GM13977 (cell line): ENCODE measurements around the gene LRCH3.

Source experiments
- DNase-seq: peaks from one replicate; pipeline ENCODE4 v3.0.0; 2012; ENCODE audit warnings: low spot score
- CTCF ChIP-seq: IDR thresholded peaks from 2 replicates; pipeline ENCODE4 v1.5.1; 2012; ENCODE audit warnings: mild to moderate bottlenecking, control low read depth; ENCODE audit not compliant: insufficient read depth; ENCODE audit errors: extremely low read depth, missing control alignments
- in situ Hi-C: fragments of 300-500 bp; cut with MboI; formaldehyde crosslinking; loops from one replicate; pipeline ENCODE4 v1.12.0; 2022; ENCODE audit warnings: low sequenced_read_pairs, low pct_unique_long_range_greater_than_20kb, mixed read lengths, inconsistent platforms; ENCODE audit not compliant: unreplicated experiment

Gene LRCH3

DNA sequence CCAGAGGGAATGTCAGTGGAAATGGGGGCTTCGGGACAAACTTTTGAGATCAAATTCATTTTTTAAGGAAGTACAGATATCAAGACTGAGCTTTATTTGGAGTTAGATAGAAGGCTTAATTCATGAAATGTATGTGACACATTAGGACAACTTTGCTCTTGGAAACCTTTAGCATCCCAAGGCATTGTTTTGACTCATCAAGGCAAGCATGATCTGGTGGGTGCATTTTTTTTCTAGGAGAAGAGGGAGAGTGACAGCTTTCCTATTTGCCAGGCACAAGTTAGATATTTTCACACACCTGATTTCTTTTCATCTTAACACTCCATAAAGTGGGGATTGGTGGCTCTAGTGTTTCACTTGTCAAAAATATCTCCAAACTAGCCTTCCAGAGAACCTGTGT, 97.5 kb downstream of the LRCH3 start:
- in situ Hi-C loops = no loop called here
- no peak for DNase-seq
- no peak for TF ChIP-seq CTCF

DNA sequence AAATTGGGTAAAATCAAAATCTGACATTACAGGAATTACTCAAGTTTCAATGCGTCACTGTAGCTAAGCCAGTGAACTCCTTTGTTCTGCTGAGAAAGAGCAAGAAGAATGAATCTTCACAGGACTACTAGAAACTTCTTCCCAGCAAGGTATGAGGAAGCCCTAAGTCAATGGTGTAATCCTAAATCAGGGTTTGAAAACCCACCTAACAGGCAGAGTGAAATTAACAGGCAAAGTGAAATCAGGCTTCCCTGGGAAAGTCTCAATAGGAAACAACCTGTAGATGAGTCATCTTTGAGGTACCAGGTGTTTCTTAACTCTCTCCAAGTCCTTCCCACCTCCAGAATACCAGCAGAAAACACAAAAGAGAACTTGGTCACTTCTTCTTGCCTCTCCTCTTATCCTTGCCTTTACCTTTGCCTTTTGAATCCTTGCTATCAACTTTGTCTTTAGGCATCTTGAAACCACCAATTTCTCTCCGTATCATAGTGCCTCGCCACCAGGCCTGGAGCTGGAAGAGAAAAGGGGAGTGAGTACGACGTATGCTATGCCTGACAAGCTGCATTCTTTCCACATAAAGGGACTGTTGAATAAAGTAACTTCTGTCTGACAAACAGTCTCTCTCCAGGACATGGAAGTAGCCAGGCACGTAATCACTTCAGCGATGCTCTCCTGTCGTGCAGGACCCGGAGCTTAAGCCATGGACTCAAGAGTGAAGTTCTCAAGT, 98.3 kb downstream of the LRCH3 start:
- no peak for TF ChIP-seq CTCF
- in situ Hi-C loops = no loop called here
- no peak for DNase-seq

DNA sequence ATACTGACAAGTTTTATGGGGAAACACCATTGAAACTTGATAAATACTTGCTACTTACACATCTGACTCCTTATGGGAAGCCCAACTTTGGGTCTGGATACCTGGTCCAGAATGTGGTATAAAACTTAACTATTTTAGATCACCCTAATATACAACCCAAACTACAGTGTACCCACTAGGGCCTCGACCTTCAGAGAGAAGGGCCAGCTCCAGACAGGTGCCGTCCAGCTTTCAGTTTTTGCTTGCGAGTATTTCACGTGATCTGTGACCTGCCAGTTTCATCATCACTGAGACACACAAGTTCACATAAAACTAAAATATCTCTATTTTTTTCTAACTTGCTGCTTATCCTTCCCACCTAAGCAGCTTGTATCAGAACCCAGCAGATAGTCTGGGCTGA, 99.6 kb downstream of the LRCH3 start:
- in situ Hi-C loops = no loop called here
- DNase-seq = no peak
- TF ChIP-seq CTCF = no peak

DNA sequence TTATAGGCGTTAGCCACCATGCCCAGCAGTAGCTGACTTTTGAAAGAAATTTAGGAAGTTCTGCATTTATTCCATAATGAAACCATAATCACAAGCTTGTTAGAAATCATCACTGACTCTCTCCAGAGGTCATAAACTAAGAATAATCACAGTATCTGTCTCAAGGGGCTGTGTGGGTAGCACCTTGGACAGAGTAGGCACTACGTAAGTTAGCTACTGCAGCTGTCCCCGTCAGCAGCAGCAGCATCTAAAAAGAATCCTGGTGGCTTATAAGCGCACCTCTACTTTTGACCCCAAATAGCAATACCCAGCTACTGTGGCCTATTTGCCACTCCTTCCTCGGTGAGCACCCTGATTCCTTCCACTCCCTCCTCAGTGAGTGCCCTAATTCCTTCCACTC, 101.1 kb downstream of the LRCH3 start:
- no peak for TF ChIP-seq CTCF
- in situ Hi-C loops = no loop called here
- no peak for DNase-seq

DNA sequence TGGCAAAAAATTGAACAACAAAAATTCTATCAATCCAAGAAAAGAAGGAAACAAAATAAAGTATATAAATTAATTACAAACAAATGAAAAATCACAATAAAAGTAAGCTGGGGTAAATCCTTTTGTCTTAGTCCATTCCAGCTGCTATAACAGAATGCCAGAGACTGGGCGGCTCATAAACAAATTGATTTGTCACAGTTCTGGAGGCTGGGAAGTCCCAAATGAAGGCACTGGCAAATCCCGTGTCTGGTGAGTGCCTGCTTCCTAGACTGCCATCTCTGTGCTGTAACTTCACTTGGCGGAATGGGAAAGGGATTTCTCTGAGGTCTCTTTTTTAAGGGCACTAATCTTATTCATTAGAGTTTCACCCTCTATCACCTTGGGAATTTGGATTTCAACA, 105.4 kb downstream of the LRCH3 start:
- TF ChIP-seq CTCF = no peak
- in situ Hi-C loops = no loop called here
- no peak for DNase-seq

- DNase-seq = no peak
- in situ Hi-C loops = no loop called here
- TF ChIP-seq CTCF = no peak
Measured at GRCh38 chr3:197899833-197900478, 108.9 kb downstream of the LRCH3 start.
